Camera-type eye (tissue), 1 donor: ENCODE results near the gene ZBED6. TPM values are rescaled to one million over a fixed set of nuclear protein-coding genes. Genes with fewer than 3 reads are reported as not detected.

Source experiments
- total RNA-seq: library from RNA; depleted of rRNA; stranded (reverse); fragments of >200 nt; gene quantifications from one replicate; pipeline ENCODE4 v1.2.3, GENCODE V29; 2014

Gene ZBED6
- total RNA-seq = 22.9 TPM

DNA sequence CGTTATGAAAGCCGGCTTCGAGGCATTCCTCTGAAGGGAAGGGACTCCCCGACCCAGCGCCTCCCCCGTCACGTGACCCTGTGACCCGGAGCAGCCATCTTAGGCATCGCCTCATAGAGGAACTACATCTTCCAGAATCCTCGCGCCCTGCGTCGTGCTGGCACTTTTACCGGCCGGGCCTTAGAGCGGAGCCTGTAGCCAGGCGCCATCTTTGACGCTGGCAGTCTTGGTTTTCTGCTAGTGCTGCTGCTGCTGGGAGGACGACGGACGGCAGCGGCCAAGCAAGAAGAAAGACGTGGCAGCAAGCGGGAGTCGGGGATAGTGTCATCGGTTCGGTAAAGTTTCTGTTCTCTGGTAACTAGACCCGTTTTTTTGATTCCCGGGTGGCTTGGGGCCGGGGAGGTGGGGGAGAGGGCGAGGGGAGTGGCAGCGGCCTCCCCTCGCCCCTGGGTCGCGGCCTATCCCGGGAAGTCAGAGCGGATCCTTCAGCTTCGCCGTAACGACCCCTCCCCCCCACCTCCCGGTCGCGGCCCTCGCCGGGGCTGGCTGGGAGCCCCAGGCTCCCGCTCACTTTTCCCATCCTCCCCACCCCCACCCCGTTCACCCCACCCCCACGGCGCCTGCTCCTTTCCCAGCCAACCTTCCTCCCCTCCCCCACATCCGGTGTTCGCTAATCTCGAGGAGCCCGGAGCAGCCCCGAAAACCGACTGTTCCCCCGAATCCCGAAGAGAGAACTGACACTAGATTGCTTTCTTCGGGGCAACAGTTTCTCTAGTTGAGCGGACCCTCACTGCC lies at the start of gene ZBED6, which contains the start of gene ZC3H11A:
Gene ZBED6 (plus strand): TSS at position 183 of the 795 bp plus-strand sequence. CDS start 1,900 bp downstream, outside the sequence.
Gene ZC3H11A (plus strand): TSS at position 183 of the 795 bp plus-strand sequence. CDS start 21,448 bp downstream, outside the sequence.

DNA sequence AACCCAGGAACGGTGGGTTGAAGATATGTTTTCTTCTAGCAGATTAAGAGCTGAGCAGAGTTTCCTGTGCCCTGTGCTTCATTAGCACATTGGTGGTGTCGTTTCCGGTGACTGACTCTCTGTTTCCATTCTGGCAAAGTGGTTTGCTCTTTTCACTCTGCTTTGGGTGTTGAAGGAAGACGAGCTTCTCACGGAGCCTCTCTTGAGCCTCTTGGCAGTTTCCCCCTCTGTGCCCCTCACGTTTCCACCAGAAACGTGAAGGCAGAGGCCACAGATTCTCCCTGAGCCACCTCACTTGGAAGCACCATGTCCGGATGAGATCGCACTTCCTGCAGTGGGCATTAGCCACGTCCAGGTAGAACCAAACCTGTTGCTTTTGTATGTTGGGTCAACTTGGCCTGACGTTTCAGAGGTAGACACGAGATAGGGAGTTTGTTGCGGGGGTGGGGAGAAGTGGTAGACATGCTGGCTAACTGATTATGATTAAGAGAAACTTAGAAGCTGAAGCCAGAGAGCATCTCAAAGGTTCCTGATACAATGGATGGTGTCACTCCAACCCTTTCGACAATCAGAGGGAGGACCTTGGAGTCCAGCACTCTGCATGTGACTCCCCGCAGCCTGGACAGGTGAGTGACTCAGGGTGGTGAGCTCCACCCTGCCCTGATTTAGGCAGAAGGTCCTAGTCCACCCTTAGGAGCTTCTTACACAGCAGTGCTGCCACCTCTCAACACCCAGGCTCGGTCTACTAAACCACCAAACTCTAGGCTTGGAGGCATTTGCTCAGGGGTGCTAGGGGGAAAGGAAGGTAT lies 30.2 kb upstream of the ZBED6 start, which contains the start of gene LAX1:
Gene LAX1 (plus strand): TSS at position 155 of the 809 bp plus-strand sequence. CDS start 383 bp downstream, at position 538.

Other genes starting within 250 kb of the ZBED6 start
- gene ATP2B4, start 168.8 kb upstream of the ZBED6 start, total RNA-seq = 83.0 TPM
- gene LAX1, start 30.4 kb upstream of the ZBED6 start, total RNA-seq = 0.38 TPM
- gene ZC3H11A, start within 50 bp of the ZBED6 start, total RNA-seq = 160 TPM
- 86.6 TPM for gene SNRPE, start 66.0 kb downstream of the ZBED6 start, total RNA-seq